T follicular helper cell (primary cell): ENCODE measurements around the gene RASGRF2.
"Not testable (repeated sequence)": the region's sequence is repeated elsewhere in the genome, so short reads cannot be mapped to it uniquely, and the experiment has no call there.

ENCODE experiments used
- DNase-seq: peaks from one replicate; pipeline ENCODE4 v3.0.0-alpha.2; 2020; ENCODE audit warnings: low read depth

Gene RASGRF2

GRCh38 chr5:81069990-81070389 is 109.8 kb downstream of the RASGRF2 start:
- no peak for DNase-seq

- DNase-seq: no peak
Measured at GRCh38 chr5:81070571-81071255, 110.5 kb downstream of the RASGRF2 start.

GRCh38 chr5:81075041-81075440 is 114.9 kb downstream of the RASGRF2 start:
- no peak for DNase-seq

- no peak for DNase-seq
Measured at GRCh38 chr5:81077105-81077504, 116.9 kb downstream of the RASGRF2 start.

- DNase-seq: no peak
Measured at GRCh38 chr5:81078930-81079329, 118.8 kb downstream of the RASGRF2 start.

GRCh38 chr5:81080809-81081460 is 120.8 kb downstream of the RASGRF2 start:
- no peak for DNase-seq

- no peak for DNase-seq
Measured at GRCh38 chr5:81081461-81081835, 121.3 kb downstream of the RASGRF2 start.

GRCh38 chr5:81086881-81087281 is 126.7 kb downstream of the RASGRF2 start:
- no peak for DNase-seq

GRCh38 chr5:81091199-81091598 is 131.0 kb downstream of the RASGRF2 start:
- no peak for DNase-seq

GRCh38 chr5:81093536-81094196 is 133.5 kb downstream of the RASGRF2 start:
- no peak for DNase-seq

GRCh38 chr5:81095835-81096234 is 135.7 kb downstream of the RASGRF2 start:
- no peak for DNase-seq

GRCh38 chr5:81097713-81098112 is 137.6 kb downstream of the RASGRF2 start:
- no peak for DNase-seq

GRCh38 chr5:81105261-81105877 is 145.2 kb downstream of the RASGRF2 start:
- no peak for DNase-seq

GRCh38 chr5:81115261-81115660 is 155.1 kb downstream of the RASGRF2 start:
- DNase-seq: no peak

GRCh38 chr5:81117566-81117965 is 157.4 kb downstream of the RASGRF2 start:
- no peak for DNase-seq

GRCh38 chr5:81121273-81121672 is 161.1 kb downstream of the RASGRF2 start:
- no peak for DNase-seq

- DNase-seq: no peak
Measured at GRCh38 chr5:81121836-81122630, 161.9 kb downstream of the RASGRF2 start.

- not testable (repeated sequence) for DNase-seq
Measured at GRCh38 chr5:81124689-81125088, 164.5 kb downstream of the RASGRF2 start.

GRCh38 chr5:81125959-81126358 is 165.8 kb downstream of the RASGRF2 start:
- no peak for DNase-seq

GRCh38 chr5:81128416-81128815 is 168.3 kb downstream of the RASGRF2 start:
- DNase-seq: no peak

- no peak for DNase-seq
Measured at GRCh38 chr5:81132381-81132780, 172.2 kb downstream of the RASGRF2 start.

- DNase-seq: no peak
Measured at GRCh38 chr5:81134066-81134465, 173.9 kb downstream of the RASGRF2 start.
